HepG2 (cell line): ENCODE results near the gene CERS3. TPM values are rescaled to one million over a fixed set of nuclear protein-coding genes. Genes with fewer than 3 reads are reported as not detected.

Experiments used
- ATAC-seq: fragments of 200-7000 bp; cut with Tn5 transposase; 3 replicates; pipeline ENCODE4 v1.9.1; 2020; ENCODE audit warnings: mild to moderate bottlenecking, moderate library complexity
- BruUV-seq: library from RNA; stranded (reverse); fragments of 400-500 nt; replicated peaks from 2 replicates; lab custom pipeline; 2021; lab: Mats Ljungman, UMichigan
- CTCF ChIA-PET: fragments of 300-600 bp; formaldehyde crosslinking; extraction: SDS; loops from one replicate; lab custom pipeline; 2021; ENCODE audit warnings: low total read pairs, inconsistent platforms, low intra/inter-chr PET ratio; lab: Yijun Ruan, JAX
- POLR2A ChIA-PET: fragments of 350-600 bp; sonication (Branson Sonifier 250); formaldehyde crosslinking; loops from one replicate; lab custom pipeline; 2020; ENCODE audit warnings: antibody characterized with exemption, inconsistent platforms; lab: Yijun Ruan, JAX
- DNase-seq: peaks from one replicate; pipeline ENCODE4 v3.0.0-alpha.2; 2015; ENCODE audit warnings: low spot score
- FAIRE-seq: peaks from 3 replicates; lab custom pipeline; 2011; peaks lifted over from hg19 to GRCh38; lab: Jason Lieb, UNC
- H2AFZ ChIP-seq: one replicate; pipeline ENCODE4 v1.6.1; 2011; ENCODE audit warnings: low read length, inconsistent platforms
- H3K27ac ChIP-seq: fragments of 300-600 bp; 3 replicates; pipeline ENCODE4 v1.8.0; 2011; ENCODE audit warnings: mixed run types, mild to moderate bottlenecking, mixed read lengths, low read length, inconsistent platforms; ENCODE audit not compliant: insufficient read depth; ENCODE audit errors: extremely low read length
- H3K27me3 ChIP-seq, 2 experiments: fragments of 200-600 bp in 1 of 2; 2 replicates in 1 of 2; 3 replicates in 1 of 2; pipeline versions ENCODE4 v1.6.0 to v1.8.0; 2011; ENCODE audit warnings: low read length in 2 of 2, mild to moderate bottlenecking in 2 of 2, moderate library complexity in 2 of 2, inconsistent platforms in 1 of 2; ENCODE audit not compliant: insufficient read depth in 2 of 2, control insufficient read depth in 1 of 2
- H3K36me3 ChIP-seq, 2 experiments: fragments of 200-600 bp in 1 of 2; replicated peaks in 1 of 2; 2 replicates in 1 of 2; 3 replicates in 1 of 2; pipeline versions ENCODE4 v1.5.1 to v1.8.0; 2011; ENCODE audit warnings: low read length in 2 of 2, inconsistent platforms in 1 of 2; ENCODE audit not compliant: insufficient read depth in 2 of 2, control insufficient read depth in 1 of 2
- H3K4me1 ChIP-seq: 2 replicates; pipeline ENCODE4 v1.5.1; 2012; ENCODE audit warnings: low read length, inconsistent platforms; ENCODE audit not compliant: insufficient read depth
- H3K4me2 ChIP-seq: 2 replicates; pipeline ENCODE4 v1.6.0; 2011; ENCODE audit warnings: low read depth, low read length, inconsistent platforms
- H3K4me3 ChIP-seq, 3 experiments: fragments of 200-600 bp in 1 of 3; sonication (generic), shearing (Covaris generic) in 1 of 3; replicated peaks in 1 of 3; 2 replicates each; pipeline ENCODE4 v1.5.1; 2011 to 2016; ENCODE audit warnings: low read length in 3 of 3, inconsistent platforms in 2 of 3, low read depth in 2 of 3, mild to moderate bottlenecking in 2 of 3, control low read depth in 1 of 3, mixed read lengths in 1 of 3; ENCODE audit not compliant: insufficient read depth in 1 of 3
- H3K79me2 ChIP-seq: one replicate; pipeline ENCODE4 v1.6.1; 2011; ENCODE audit warnings: low read length, inconsistent platforms; ENCODE audit not compliant: insufficient read depth
- H3K9ac ChIP-seq: 2 replicates; pipeline ENCODE4 v1.6.0; 2011; ENCODE audit warnings: mild to moderate bottlenecking, low read depth, low read length, inconsistent platforms; ENCODE audit not compliant: insufficient read depth
- H3K9me3 ChIP-seq: 2 replicates; pipeline ENCODE4 v1.5.1; 2012; ENCODE audit warnings: mild to moderate bottlenecking, low read length
- H4K20me1 ChIP-seq: 2 replicates; pipeline ENCODE4 v1.6.0; 2011; ENCODE audit warnings: inconsistent platforms, mild to moderate bottlenecking, low read length, moderate library complexity; ENCODE audit not compliant: insufficient read depth
- CCAR2 ChIP-seq: fragments of 200-400 bp; formaldehyde crosslinking; optimal IDR thresholded peaks from 2 replicates; pipeline ENCODE3; 2018; ENCODE audit warnings: low read depth, mild to moderate bottlenecking, low read length, moderate library complexity
- CEBPB ChIP-seq: IDR thresholded peaks from 2 replicates; pipeline ENCODE4 v1.6.1; 2011; ENCODE audit warnings: low read depth, low read length, improper control_type of control experiment, borderline replicate concordance
- HIVEP1 ChIP-seq: sonication (generic); formaldehyde crosslinking; IDR thresholded peaks from 2 replicates; pipeline ENCODE4 v1.4.0; 2020; ENCODE audit warnings: mild to moderate bottlenecking, missing genetic modification reagents
- XBP1 ChIP-seq: sonication (generic); formaldehyde crosslinking; IDR thresholded peaks from 2 replicates; pipeline ENCODE4 v1.5.0; 2020; ENCODE audit warnings: missing genetic modification reagents
- WGBS: methylation state at CpG from one replicate; pipeline ENCODE4 v1.1.6; 2017; ENCODE audit warnings: low lambda C conversion rate; 5-methylcytosine and 5-hydroxymethylcytosine counted together
- in situ Hi-C: cut with HindIII; loops from 2 replicates; pipeline ENCODE4 v1.10.0; 2017; ENCODE audit warnings: low pct_unique_long_range_greater_than_20kb; ENCODE audit not compliant: extremely low pct_ligation_motif_present
- intact Hi-C: fragments of 100-400 bp; cut with micrococcal nuclease; formaldehyde crosslinking; loops from one replicate; pipeline ENCODE4 v1.10.0; 2022; ENCODE audit not compliant: unreplicated experiment
- polyA plus RNA-seq, 8 experiments: library from polyadenylated mRNA; depleted of rRNA in 3 of 8; stranded (reverse) in 7 of 8; unstranded in 1 of 8; fragments of >200 nt; fragmentation: Illumina TruSeq in 4 of 8; extraction: Trizol in 4 of 8; gene quantifications; 2 replicates each; pipeline versions ENCODE4 v1.2.1 to v1.2.3, GENCODE V29; 2011 to 2016; ENCODE audit warnings: low read depth in 4 of 8, missing spikeins in 1 of 8, mixed read lengths in 1 of 8; ENCODE audit not compliant: insufficient read depth in 1 of 8
- total RNA-seq, 5 experiments: library from RNA; depleted of rRNA; stranded (reverse); fragments of >200 nt; fragmentation: Illumina TruSeq; extraction: Trizol; gene quantifications; 2 replicates each; pipeline ENCODE4 v1.2.3, GENCODE V29; 2016; ENCODE audit warnings: low read depth in 1 of 5

The CERS3 gene
- total and polyA plus RNA-seq, 2 of the 13 experiments (the other 11 are each of a cell fraction or from before 2014, with no cell fraction given): not detected

DNA sequence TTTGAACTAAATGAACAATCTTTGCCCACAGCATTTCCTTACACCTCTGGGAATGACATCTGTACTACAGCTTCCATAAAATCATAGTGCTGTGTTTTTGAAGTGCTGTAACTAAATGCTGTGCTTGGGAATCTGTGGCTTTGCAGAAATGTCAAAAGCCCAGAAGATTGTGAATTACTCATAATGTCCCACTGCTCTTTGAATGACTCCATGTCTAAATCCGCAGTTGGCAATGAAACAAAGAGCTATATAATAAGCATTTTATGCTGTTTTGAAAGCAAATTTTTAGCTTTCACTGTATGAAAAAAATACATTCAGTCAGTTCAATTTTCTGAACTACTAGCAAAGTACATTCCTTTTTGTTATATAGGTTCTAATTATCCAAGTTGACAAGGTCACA, 98.3 kb downstream of the CERS3 start:
- in situ Hi-C loops (no loop called here), intact Hi-C loops (no loop called here)
- no peaks in the 10 kb centered on the region; a peak in 1 of 5 replicates for H3K27me3 ChIP-seq
- H3K36me3 ChIP-seq: no peaks in the 10 kb centered on the region
- WGBS: 29% methylated on average over 1 of the region's 1 CpG
- ATAC-seq (no peak), FAIRE-seq (no peak), DNase-seq (no peak)
- CTCF ChIA-PET: no interaction called here
- H2AFZ ChIP-seq: no peak overlapping the region
- TF ChIP-seq CCAR2: no peak
- peaks cover 8% of the 10 kb centered on the region; the same call in 1 of the 2 replicates for H3K4me1 ChIP-seq
- no peaks in the 10 kb centered on the region for H3K9me3 ChIP-seq
- no TSS peak for BruUV-seq
- H3K79me2 ChIP-seq: no peaks in the 10 kb centered on the region
- H3K27ac ChIP-seq: no peak overlapping the region
- H3K4me2 ChIP-seq: no peak overlapping the region
- no peak overlapping the region for H3K4me3 ChIP-seq
- no peaks in the 10 kb centered on the region for H4K20me1 ChIP-seq
- POLR2A ChIA-PET: no interaction called here
- no peak overlapping the region for H3K9ac ChIP-seq

- DNase-seq (no peak), FAIRE-seq (no peak), ATAC-seq (no peak)
- ChIA-PET CTCF (no interaction called here), POLR2A (no interaction called here)
- no peaks in the 10 kb centered on the region for H3K36me3 ChIP-seq
- H2AFZ ChIP-seq: no peak overlapping the region
- no peaks in the 10 kb centered on the region for H3K79me2 ChIP-seq
- in situ Hi-C loops: no loop called here
- no peak overlapping the region for H3K27ac ChIP-seq
- 33% methylated on average over 8 of the region's 8 CpGs for WGBS
- BruUV-seq: no TSS peak
- H4K20me1 ChIP-seq: no peaks in the 10 kb centered on the region
- H3K9me3 ChIP-seq: peaks cover 7% of the 10 kb centered on the region
- peaks cover under 1% of the 10 kb centered on the region; the same call in 1 of the 2 replicates for H3K4me1 ChIP-seq
- TF ChIP-seq CEBPB (peak; percentile 60), HIVEP1 (CRISPR knock-in tag) (no peak), XBP1 (CRISPR knock-in tag) (no peak)
- TF ChIP-seq, all 625 proteins: peak for 1
- intact Hi-C loops: no loop called here
- H3K9ac ChIP-seq: no peak overlapping the region
- H3K27me3 ChIP-seq: no peaks in the 10 kb centered on the region; a peak in 2 of 5 replicates
- H3K4me3 ChIP-seq: no peak overlapping the region
- no peak overlapping the region for H3K4me2 ChIP-seq
Measured at GRCh38 chr15:100429116-100429728, 99.5 kb downstream of the CERS3 start.
